IPS DF 6.9 (cell line): ENCODE data around the gene THEMIS.
"Not testable (repeated sequence)": the region's sequence is repeated elsewhere in the genome, so short reads cannot be mapped to it uniquely, and the experiment has no call there.

Experiments
- DNase-seq: peaks from one replicate; pipeline ENCODE4 v3.0.0-alpha.2; 2013; ENCODE audit warnings: low read depth, low spot score
- H3K27ac ChIP-seq: one replicate; pipeline ENCODE4 v1.5.1; 2013; ENCODE audit warnings: low read length, control low read depth
- H3K27me3 ChIP-seq: 2 replicates; pipeline ENCODE4 v1.6.1; 2013; ENCODE audit warnings: mild to moderate bottlenecking, low read length; ENCODE audit not compliant: control insufficient read depth, insufficient read depth
- H3K36me3 ChIP-seq: 2 replicates; pipeline ENCODE4 v1.6.1; 2013; ENCODE audit warnings: low read length; ENCODE audit not compliant: control insufficient read depth, insufficient read depth
- H3K4me1 ChIP-seq: 2 replicates; pipeline ENCODE4 v1.6.1; 2013; ENCODE audit warnings: low read length; ENCODE audit not compliant: control insufficient read depth, insufficient read depth
- H3K4me3 ChIP-seq: 2 replicates; pipeline ENCODE4 v1.5.1; 2013; ENCODE audit warnings: mild to moderate bottlenecking, low read length
- H3K9me3 ChIP-seq: 2 replicates; pipeline ENCODE4 v1.6.1; 2013; ENCODE audit warnings: low read length, inconsistent platforms; ENCODE audit not compliant: control insufficient read depth, insufficient read depth
- WGBS: extraction: QIAGEN DNeasy Blood & Tissue Kit; methylation state at CpG from one replicate; pipeline ENCODE4 v1.1.7; 2013; ENCODE audit warnings: mixed read lengths, missing lambda C conversion rate; ENCODE audit not compliant: insufficient read length, insufficient coverage; 5-methylcytosine and 5-hydroxymethylcytosine counted together

THEMIS gene

GRCh38 chr6:127884134-127884533, 16.7 kb downstream of the THEMIS start:
- Histone ChIP-seq H3K4me3 (no peak overlapping the region), H3K4me1 (no peaks in the 10 kb centered on the region; the same call in 1 of the 2 replicates), H3K27ac (no peak overlapping the region), H3K36me3 (no peaks in the 10 kb centered on the region), H3K9me3 (no peaks in the 10 kb centered on the region), H3K27me3 (no peaks in the 10 kb centered on the region)
- DNase-seq = no peak

DNA sequence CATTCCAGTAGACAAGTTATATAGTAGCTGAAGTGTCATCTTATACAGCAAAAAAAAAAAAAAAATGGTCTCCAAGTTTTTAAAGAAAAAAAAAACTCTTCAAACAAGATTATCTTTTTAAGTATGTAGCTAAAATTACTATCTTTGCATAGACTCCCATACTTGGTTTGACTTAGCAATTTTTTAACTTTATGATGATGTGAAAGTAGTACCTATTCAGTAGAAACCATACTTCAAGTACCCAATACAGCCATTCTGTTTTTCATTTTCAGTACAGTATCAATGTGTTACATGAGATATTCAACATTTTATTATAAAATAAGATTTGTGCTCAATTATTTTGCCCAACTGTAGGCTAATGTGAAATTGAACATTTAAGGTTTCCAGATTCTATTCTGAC, 18.9 kb downstream of the THEMIS start:
- H3K36me3 ChIP-seq, H3K9me3 ChIP-seq, H3K27ac ChIP-seq, DNase-seq, H3K4me1 ChIP-seq, H3K4me3 ChIP-seq, H3K27me3 ChIP-seq: not testable (repeated sequence)

GRCh38 chr6:127880429-127880828, 20.4 kb downstream of the THEMIS start:
- no peaks in the 10 kb centered on the region for H3K27me3 ChIP-seq
- H3K27ac ChIP-seq = no peak overlapping the region
- no peaks in the 10 kb centered on the region for H3K36me3 ChIP-seq
- H3K4me3 ChIP-seq = no peak overlapping the region
- H3K4me1 ChIP-seq = no peaks in the 10 kb centered on the region; the same call in 1 of the 2 replicates
- no peak for DNase-seq
- no peaks in the 10 kb centered on the region for H3K9me3 ChIP-seq

DNA sequence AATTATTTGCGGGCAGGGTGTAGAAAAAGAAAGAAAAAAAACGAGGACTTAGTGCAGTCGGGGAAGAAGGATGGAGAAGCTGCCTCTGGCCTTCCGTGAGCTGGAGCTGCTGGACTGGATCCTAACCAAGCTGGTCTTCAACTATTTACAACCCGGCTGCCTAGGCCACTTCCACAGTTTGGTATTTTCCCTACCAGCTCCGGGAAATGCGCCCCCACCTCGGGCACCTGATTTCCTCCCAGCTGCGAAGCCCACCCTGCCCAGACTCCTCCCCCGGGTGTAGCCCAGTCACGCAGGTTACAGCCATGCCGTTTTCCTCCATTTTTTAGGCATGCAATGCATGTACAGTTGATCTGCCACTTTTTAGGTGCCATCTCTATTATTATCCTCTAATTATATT, 21.2 kb downstream of the THEMIS start:
- Histone ChIP-seq H3K27me3 (no peaks in the 10 kb centered on the region), H3K9me3 (no peaks in the 10 kb centered on the region), H3K36me3 (no peaks in the 10 kb centered on the region), H3K27ac (no peak overlapping the region), H3K4me1 (no peaks in the 10 kb centered on the region; the same call in 1 of the 2 replicates), H3K4me3 (no peak overlapping the region)
- DNase-seq = peak; percentile 78
- WGBS = no CpG with 5 or more reads among the region's 12 CpGs

- H3K4me3 ChIP-seq = no peak overlapping the region
- WGBS = no CpG with 5 or more reads among the region's 2 CpGs
Observed at GRCh38 chr6:127878115-127878514, 22.7 kb downstream of the THEMIS start.

DNA sequence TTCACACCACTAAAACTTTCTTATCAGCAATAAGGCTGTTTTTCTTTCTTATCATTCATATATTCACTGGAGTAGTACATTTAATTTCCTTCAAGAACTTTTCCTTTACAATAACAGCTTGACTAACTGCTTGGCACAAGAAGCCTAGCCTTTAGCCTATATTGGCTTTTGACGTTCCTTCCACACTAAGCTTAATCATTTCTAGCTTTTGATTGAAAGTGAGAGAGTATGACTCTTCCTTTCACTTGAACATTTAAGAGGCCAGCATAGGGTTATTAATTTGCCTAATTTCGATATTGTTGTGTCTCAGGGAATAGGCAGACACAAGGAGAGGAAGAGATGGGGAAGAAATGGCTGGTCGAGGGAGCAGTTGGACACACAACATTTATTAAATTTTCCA, 23.6 kb downstream of the THEMIS start:
- WGBS = no CpG with 5 or more reads among the region's 3 CpGs
- H3K4me1 ChIP-seq = no peaks in the 10 kb centered on the region
- H3K9me3 ChIP-seq = no peaks in the 10 kb centered on the region
- H3K27ac ChIP-seq = no peak overlapping the region
- DNase-seq = no peak
- H3K36me3 ChIP-seq = no peaks in the 10 kb centered on the region
- no peak overlapping the region for H3K4me3 ChIP-seq
- no peaks in the 10 kb centered on the region for H3K27me3 ChIP-seq

More at GRCh38 chr6:127878115-127878514, 22.7 kb downstream of the THEMIS start:
- H3K36me3 ChIP-seq = no peaks in the 10 kb centered on the region
- no peaks in the 10 kb centered on the region for H3K9me3 ChIP-seq
- no peak overlapping the region for H3K27ac ChIP-seq
- no peaks in the 10 kb centered on the region for H3K4me1 ChIP-seq
- DNase-seq = no peak
- no peaks in the 10 kb centered on the region for H3K27me3 ChIP-seq

DNA sequence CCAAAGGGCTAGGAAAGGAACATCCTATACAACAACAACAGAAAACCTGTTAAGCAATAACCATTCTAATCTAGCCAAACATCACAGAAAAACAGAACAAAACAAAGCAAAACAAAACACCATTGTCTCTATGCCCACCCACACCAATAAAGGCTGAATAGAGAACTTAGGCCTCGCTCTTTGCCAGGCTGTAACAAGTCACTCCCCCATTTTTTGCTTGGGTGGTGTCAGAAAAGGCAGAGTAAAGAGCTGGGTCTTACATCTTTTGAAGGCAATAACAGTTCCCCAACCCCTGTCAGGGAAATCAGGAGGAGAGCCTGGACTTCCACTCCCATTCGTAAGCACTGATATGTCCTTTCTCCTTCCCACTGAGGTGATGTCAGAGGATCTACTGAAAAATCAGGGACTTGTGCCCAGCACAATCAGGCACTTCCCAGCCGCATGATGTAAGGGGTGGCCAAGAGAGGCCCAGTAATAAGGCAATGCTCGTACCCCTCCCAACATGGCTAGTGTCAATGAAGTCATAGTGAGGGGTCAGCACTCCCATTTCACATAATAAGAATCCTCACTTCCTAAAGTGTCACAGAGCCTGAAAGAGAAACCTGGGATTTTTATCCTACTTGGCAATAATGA, 31.0 kb downstream of the THEMIS start:
- Histone ChIP-seq H3K36me3 (no peaks in the 10 kb centered on the region), H3K27ac (no peak overlapping the region), H3K9me3 (no peaks in the 10 kb centered on the region), H3K4me3 (no peak overlapping the region), H3K4me1 (no peaks in the 10 kb centered on the region), H3K27me3 (no peaks in the 10 kb centered on the region)
- no peak for DNase-seq
- WGBS = no CpG with 5 or more reads among the region's 4 CpGs

- no peaks in the 10 kb centered on the region; the same call in 1 of the 2 replicates for H3K27me3 ChIP-seq
- no peak overlapping the region for H3K27ac ChIP-seq
- no peaks in the 10 kb centered on the region for H3K36me3 ChIP-seq
- no peak for DNase-seq
- H3K9me3 ChIP-seq = no peaks in the 10 kb centered on the region
- WGBS = no CpG with 5 or more reads among the region's 5 CpGs
- H3K4me1 ChIP-seq = no peaks in the 10 kb centered on the region
- H3K4me3 ChIP-seq = no peak overlapping the region
Observed at GRCh38 chr6:127869183-127869582, 31.7 kb downstream of the THEMIS start.

GRCh38 chr6:127868338-127868737, 32.5 kb downstream of the THEMIS start:
- Histone ChIP-seq H3K36me3 (no peaks in the 10 kb centered on the region), H3K9me3 (no peaks in the 10 kb centered on the region), H3K4me3 (no peak overlapping the region), H3K27me3 (no peaks in the 10 kb centered on the region; the same call in 1 of the 2 replicates), H3K27ac (no peak overlapping the region), H3K4me1 (no peaks in the 10 kb centered on the region)
- WGBS = no CpG with 5 or more reads among the region's 1 CpG
- DNase-seq = no peak

GRCh38 chr6:127866766-127867165, 34.1 kb downstream of the THEMIS start:
- Histone ChIP-seq H3K27me3 (no peaks in the 10 kb centered on the region; the same call in 1 of the 2 replicates), H3K9me3 (no peaks in the 10 kb centered on the region), H3K27ac (no peak overlapping the region), H3K36me3 (no peaks in the 10 kb centered on the region), H3K4me3 (no peak overlapping the region), H3K4me1 (no peaks in the 10 kb centered on the region)
- DNase-seq = no peak

DNA sequence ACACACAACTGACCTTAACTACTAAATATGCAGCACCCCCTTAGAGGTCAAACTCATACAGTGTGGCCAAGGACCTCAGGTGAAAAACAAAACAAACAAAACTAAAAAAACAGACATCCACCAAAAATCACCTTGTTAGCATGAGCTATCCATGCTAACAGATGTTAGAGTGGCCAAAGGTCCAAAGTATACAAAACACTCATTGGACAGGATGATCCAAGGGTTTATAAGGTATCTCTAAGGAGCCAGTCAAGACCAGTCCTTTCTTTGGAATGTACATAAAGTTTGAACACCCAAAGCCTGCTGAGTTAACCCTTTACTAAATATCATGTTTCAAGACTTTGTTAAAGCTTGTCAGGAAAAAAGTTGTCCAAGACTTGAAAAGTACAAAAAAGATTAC, 35.8 kb downstream of the THEMIS start:
- Histone ChIP-seq H3K9me3 (no peaks in the 10 kb centered on the region), H3K4me3 (no peak overlapping the region), H3K4me1 (no peaks in the 10 kb centered on the region), H3K27me3 (no peaks in the 10 kb centered on the region; the same call in 1 of the 2 replicates), H3K36me3 (no peaks in the 10 kb centered on the region), H3K27ac (no peak overlapping the region)
- no peak for DNase-seq
